ENCODE data around the gene NKD2. TPM values are rescaled to one million over a fixed set of nuclear protein-coding genes. Genes with fewer than 3 reads are reported as not detected.

NKD2 gene
- total RNA-seq, 1 experiment from 2014 or later, result 0.21 TPM

- intact Hi-C loops (cut with micrococcal nuclease), result no loop called here
- CTCF ChIA-PET, result interaction anchor here (0.6 kb wide), 1 partner anchor 70 kb away, joined by 3 read pairs; no protein-coding TSS in a partner anchor
- Mint-ChIP-seq H3K9me3 (ENCODE audit: unreplicated experiment) (peaks cover 23% of the 10 kb centered on the region), H3K27ac (ENCODE audit: low read depth, unreplicated experiment) (no peak overlapping the region), H3K4me3 (ENCODE audit: unreplicated experiment) (no peak overlapping the region), H3K36me3 (ENCODE audit: insufficient read depth, unreplicated experiment) (no peaks in the 10 kb centered on the region), H3K4me1 (ENCODE audit: insufficient read depth, unreplicated experiment) (no peaks in the 10 kb centered on the region), H3K27me3 (ENCODE audit: insufficient read depth, unreplicated experiment) (peaks cover 77% of the 10 kb centered on the region)
- DNase-seq (ENCODE audit: unreplicated experiment), result no peak
- POLR2A ChIA-PET, result no interaction called here
- no TSS peak for BruUV-seq (replicated peaks)
- no peak for TF ChIP-seq CTCF (IDR thresholded peaks at IDR 0.05; ENCODE audit: unreplicated experiment)
Observed at GRCh38 chr5:988322-988721, 20.3 kb upstream of the NKD2 start.

DNA sequence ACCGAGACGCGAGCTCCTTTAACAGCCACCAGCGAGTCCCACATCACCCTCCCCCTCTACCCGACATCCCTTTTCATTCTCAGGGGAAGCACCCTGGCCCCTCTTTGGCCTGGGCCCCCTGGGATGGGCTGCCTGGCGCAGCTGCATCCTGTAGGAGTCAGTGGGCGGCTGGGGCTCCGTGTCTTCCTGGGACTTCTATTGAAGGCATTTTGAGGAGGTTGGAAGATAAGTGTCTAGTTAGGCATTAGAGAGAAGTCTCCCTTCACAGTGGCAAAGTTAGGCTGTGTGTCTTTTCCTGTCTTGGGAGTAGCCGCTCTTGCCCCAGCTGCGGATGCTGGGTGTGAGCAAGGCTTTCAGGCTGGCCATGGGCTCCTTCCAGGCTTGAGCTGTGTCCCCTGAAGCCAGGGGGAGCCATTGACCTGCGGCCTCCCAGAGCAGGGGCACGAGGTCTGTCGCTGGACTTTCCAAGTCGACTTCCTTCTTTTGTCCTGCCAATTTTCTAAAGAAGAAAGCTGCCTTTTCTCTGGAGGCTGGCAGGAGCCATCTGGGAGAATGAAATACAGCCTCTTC is 18.6 kb upstream of the NKD2 start:
- DNase-seq (ENCODE audit: unreplicated experiment), result no peak
- POLR2A ChIA-PET, result no interaction called here
- no peaks in the 10 kb centered on the region for H3K4me1 Mint-ChIP-seq (ENCODE audit: insufficient read depth, unreplicated experiment)
- no peak overlapping the region for H3K4me3 Mint-ChIP-seq (ENCODE audit: unreplicated experiment)
- H3K9me3 Mint-ChIP-seq (ENCODE audit: unreplicated experiment), result peaks cover 14% of the 10 kb centered on the region
- no peak overlapping the region for H3K27ac Mint-ChIP-seq (ENCODE audit: low read depth, unreplicated experiment)
- no peaks in the 10 kb centered on the region for H3K36me3 Mint-ChIP-seq (ENCODE audit: insufficient read depth, unreplicated experiment)
- TF ChIP-seq CTCF (IDR thresholded peaks at IDR 0.05; ENCODE audit: unreplicated experiment), result no peak
- no TSS peak for BruUV-seq (replicated peaks)
- CTCF ChIA-PET, result interaction anchor here (0.6 to 1.0 kb wide), 2 partner anchors 14 to 29 kb away, joined by 3 read pairs; no protein-coding TSS in a partner anchor
- H3K27me3 Mint-ChIP-seq (ENCODE audit: insufficient read depth, unreplicated experiment), result peaks cover 59% of the 10 kb centered on the region
- intact Hi-C loops (cut with micrococcal nuclease), result no loop called here

GRCh38 chr5:991472-992267 is 16.9 kb upstream of the NKD2 start:
- ChIA-PET POLR2A (no interaction called here), CTCF (interaction anchor here (0.8 kb wide), 1 partner anchor 183 kb away, joined by 4 read pairs; no protein-coding TSS in a partner anchor)
- BruUV-seq (replicated peaks), result no TSS peak
- DNase-seq (ENCODE audit: unreplicated experiment), result no peak
- H3K9me3 Mint-ChIP-seq (ENCODE audit: unreplicated experiment), result peaks cover 13% of the 10 kb centered on the region
- peaks cover 57% of the 10 kb centered on the region for H3K27me3 Mint-ChIP-seq (ENCODE audit: insufficient read depth, unreplicated experiment)
- no peaks in the 10 kb centered on the region for H3K4me1 Mint-ChIP-seq (ENCODE audit: insufficient read depth, unreplicated experiment)
- intact Hi-C loops (cut with micrococcal nuclease), result no loop called here
- TF ChIP-seq CTCF (IDR thresholded peaks at IDR 0.05; ENCODE audit: unreplicated experiment), result no peak
- no peak overlapping the region for H3K4me3 Mint-ChIP-seq (ENCODE audit: unreplicated experiment)
- H3K27ac Mint-ChIP-seq (ENCODE audit: low read depth, unreplicated experiment), result no peak overlapping the region
- no peaks in the 10 kb centered on the region for H3K36me3 Mint-ChIP-seq (ENCODE audit: insufficient read depth, unreplicated experiment)

- TF ChIP-seq CTCF (IDR thresholded peaks at IDR 0.05; ENCODE audit: unreplicated experiment), result no peak
- H3K4me1 Mint-ChIP-seq (ENCODE audit: insufficient read depth, unreplicated experiment), result no peaks in the 10 kb centered on the region
- ChIA-PET CTCF (interaction anchor here (0.5 kb wide), 1 partner anchor 15 kb away, joined by 3 read pairs; no protein-coding TSS in a partner anchor), POLR2A (interaction anchor here (0.6 kb wide), 1 partner anchor 40 kb away, joined by 3 read pairs; no protein-coding TSS in a partner anchor)
- no peaks in the 10 kb centered on the region for H3K36me3 Mint-ChIP-seq (ENCODE audit: insufficient read depth, unreplicated experiment)
- H3K27me3 Mint-ChIP-seq (ENCODE audit: insufficient read depth, unreplicated experiment), result peaks cover 53% of the 10 kb centered on the region
- BruUV-seq (replicated peaks), result no TSS peak
- DNase-seq (ENCODE audit: unreplicated experiment), result no peak
- no peaks in the 10 kb centered on the region for H3K9me3 Mint-ChIP-seq (ENCODE audit: unreplicated experiment)
- intact Hi-C loops (cut with micrococcal nuclease), result no loop called here
- no peak overlapping the region for H3K4me3 Mint-ChIP-seq (ENCODE audit: unreplicated experiment)
- no peak overlapping the region for H3K27ac Mint-ChIP-seq (ENCODE audit: low read depth, unreplicated experiment)
Observed at GRCh38 chr5:994272-994607, 14.4 kb upstream of the NKD2 start.
